GM18519 (cell line): ENCODE results near the gene GLYATL1.

ENCODE experiments used
- ATAC-seq: cut with Tn5 transposase; IDR thresholded peaks from one replicate; pipeline ENCODE4 v1.9.1; 2021; ENCODE audit warnings: mild to moderate bottlenecking, moderate library complexity; ENCODE audit not compliant: unreplicated experiment, low FRiP score

Gene GLYATL1

GRCh38 chr11:58926251-58926650, 13.0 kb upstream of the GLYATL1 start:
- ATAC-seq = no peak

GRCh38 chr11:58926695-58927094, 12.6 kb upstream of the GLYATL1 start:
- ATAC-seq = no peak

- ATAC-seq = no peak
Observed at GRCh38 chr11:58927393-58928106, 11.7 kb upstream of the GLYATL1 start.

GRCh38 chr11:58928107-58928499, 11.2 kb upstream of the GLYATL1 start:
- ATAC-seq = no peak

- ATAC-seq = no peak
Observed at GRCh38 chr11:58928691-58929090, 10.6 kb upstream of the GLYATL1 start.

GRCh38 chr11:58930926-58931325, 8.4 kb upstream of the GLYATL1 start:
- no peak for ATAC-seq

- no peak for ATAC-seq
Observed at GRCh38 chr11:58933661-58934060, 5.6 kb upstream of the GLYATL1 start.

- no peak for ATAC-seq
Observed at GRCh38 chr11:58934945-58935513, 4.3 kb upstream of the GLYATL1 start.

GRCh38 chr11:58938398-58938797, 890 bp upstream of the GLYATL1 start:
- no peak for ATAC-seq

GRCh38 chr11:58940028-58940427, 740 bp downstream of the GLYATL1 start:
- no peak for ATAC-seq

- ATAC-seq = no peak
Observed at GRCh38 chr11:58941838-58942237, 2.5 kb downstream of the GLYATL1 start.

GRCh38 chr11:58945663-58946062, 6.4 kb downstream of the GLYATL1 start:
- no peak for ATAC-seq

- no peak for ATAC-seq
Observed at GRCh38 chr11:58949184-58949583, 9.9 kb downstream of the GLYATL1 start.

- ATAC-seq = peak; percentile 45
Observed at GRCh38 chr11:58957922-58958321, 18.6 kb downstream of the GLYATL1 start.

- peak; percentile 50 for ATAC-seq
Observed at GRCh38 chr11:58958500-58958899, 19.2 kb downstream of the GLYATL1 start.

- no peak for ATAC-seq
Observed at GRCh38 chr11:58963551-58964104, 24.3 kb downstream of the GLYATL1 start.

- ATAC-seq = no peak
Observed at GRCh38 chr11:58965246-58965985, 26.1 kb downstream of the GLYATL1 start.

GRCh38 chr11:58968251-58968711, 29.0 kb downstream of the GLYATL1 start:
- no peak for ATAC-seq

GRCh38 chr11:58977470-58977869, 38.2 kb downstream of the GLYATL1 start:
- no peak for ATAC-seq

- ATAC-seq = no peak
Observed at GRCh38 chr11:58979222-58979621, 39.9 kb downstream of the GLYATL1 start.

GRCh38 chr11:58980159-58980843, 41.0 kb downstream of the GLYATL1 start:
- no peak for ATAC-seq
